ENCODE measurements around the gene NETO1.

DNA sequence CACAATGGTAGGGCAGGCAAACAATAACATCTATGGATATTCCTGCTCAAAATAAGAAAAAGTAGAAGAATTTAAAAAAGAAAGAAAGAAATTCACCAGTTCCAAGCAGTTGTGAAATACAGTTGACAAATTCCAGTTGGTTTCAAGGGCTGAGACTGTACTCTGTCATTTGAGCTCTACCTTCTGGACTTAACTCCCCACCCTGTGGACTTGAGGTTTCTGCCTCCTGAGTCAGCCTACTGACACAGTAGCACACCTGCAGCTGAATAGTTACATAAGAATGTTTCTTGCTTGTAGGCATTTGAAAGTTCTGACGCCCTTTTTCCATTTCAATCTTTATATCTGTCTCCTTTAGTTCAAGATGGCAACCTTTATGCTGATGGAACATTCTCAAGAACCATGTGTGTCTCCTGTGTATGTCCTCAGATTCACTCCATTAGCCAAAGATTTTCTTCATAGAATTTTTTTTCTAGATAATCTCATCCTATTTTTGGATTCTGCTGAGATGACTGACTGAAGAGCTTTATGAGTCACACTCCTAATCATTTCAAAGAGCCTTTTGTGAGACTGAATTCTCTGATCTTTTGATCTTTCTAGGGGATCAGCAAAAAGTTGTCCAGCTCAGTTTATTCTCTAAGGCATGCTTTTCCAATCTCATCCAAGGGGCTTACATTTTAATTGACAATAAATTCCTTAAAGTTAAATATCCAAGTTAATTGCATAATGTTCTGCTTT is 19.1 kb downstream of the NETO1 start:
- TF ChIP-seq EP300 (IDR thresholded peaks at IDR 0.05; ENCODE audit: borderline replicate concordance) (no peak), FOXM1 (IDR thresholded peaks at IDR 0.05; ENCODE audit: borderline replicate concordance, low read depth) (no peak), REST (IDR thresholded peaks at IDR 0.05; ENCODE audit: low read depth) (no peak), USF1 (IDR thresholded peaks at IDR 0.05) (no peak), TEAD4 (IDR thresholded peaks at IDR 0.05) (no peak)

All from Ishikawa (cell line).